H1 (cell line): ENCODE measurements around the gene TAS2R1.

Experiments
- BCL11A ChIP-seq, 2 experiments: IDR thresholded peaks; one replicate each; pipeline ENCODE4 v1.6.1; 2011; ENCODE audit warnings: low read depth in 2 of 2, low read length in 2 of 2, mild to moderate bottlenecking in 2 of 2
- CEBPB ChIP-seq: IDR thresholded peaks from 2 replicates; pipeline ENCODE4 v1.6.1; 2012; ENCODE audit warnings: low read depth, low read length
- CREB1 ChIP-seq: IDR thresholded peaks from 2 replicates; pipeline ENCODE4 v1.6.1; 2012; ENCODE audit warnings: inconsistent platforms
- CTBP2 ChIP-seq: IDR thresholded peaks from 2 replicates; pipeline ENCODE4 v1.7.0; 2011; ENCODE audit warnings: borderline replicate concordance, mild to moderate bottlenecking, moderate library complexity, mixed read lengths, low read length; ENCODE audit not compliant: insufficient read depth, insufficient read length
- CTCF ChIP-seq, 3 experiments: IDR thresholded peaks; 1 replicate in 2 of 3; 2 replicates in 1 of 3; pipeline versions ENCODE4 v1.5.1 to v1.6.1; 2011; ENCODE audit warnings: low read length in 3 of 3, mild to moderate bottlenecking in 3 of 3, inconsistent platforms in 2 of 3, low read depth in 1 of 3, moderate library complexity in 1 of 3; ENCODE audit not compliant: insufficient read depth in 1 of 3; ENCODE audit errors: control extremely low read depth in 1 of 3
- HDAC2 ChIP-seq, 2 experiments: fragments of 300-600 bp in 1 of 2; sonication (generic) in 1 of 2; IDR thresholded peaks; 2 replicates each; pipeline ENCODE4 v1.6.1; 2011 to 2012; ENCODE audit warnings: low read depth in 2 of 2, low read length in 2 of 2, mild to moderate bottlenecking in 2 of 2, moderate library complexity in 2 of 2, borderline replicate concordance in 1 of 2, inconsistent platforms in 1 of 2
- NRF1 ChIP-seq: IDR thresholded peaks from 2 replicates; pipeline ENCODE4 v1.6.1; 2011; ENCODE audit warnings: mild to moderate bottlenecking, low read depth, low read length, improper control_type of control experiment
- TAF1 ChIP-seq: IDR thresholded peaks from 2 replicates; pipeline ENCODE4 v1.6.1; 2011; ENCODE audit warnings: mild to moderate bottlenecking, low read depth, low read length

- TF ChIP-seq TAF1 (no peak), NRF1 (no peak), CREB1 (no peak), CTCF (IDR thresholded peaks at IDR 0.05; ENCODE audit: control extremely low read depth in 1 of 3, insufficient read depth in 1 of 3, low read depth in 1 of 3, low read length in 3 of 3) (no peak), CEBPB (no peak), BCL11A (IDR thresholded peaks at IDR 0.05; ENCODE audit: low read depth in 2 of 2, low read length in 2 of 2) (no peak), CTBP2 (no peak), HDAC2 (IDR thresholded peaks at IDR 0.05; ENCODE audit: borderline replicate concordance in 1 of 2, low read depth in 2 of 2, low read length in 2 of 2) (no peak)
Measured at GRCh38 chr5:9641806-9642355, 11.7 kb upstream of the TAS2R1 start.
